Measurements from ENCODE around the gene ASH1L. TPM values are rescaled to one million over a fixed set of nuclear protein-coding genes. Genes with fewer than 3 reads are reported as not detected.
"Not testable (repeated sequence)": the region's sequence is repeated elsewhere in the genome, so short reads cannot be mapped to it uniquely, and the experiment has no call there.

Gene ASH1L, protein sequence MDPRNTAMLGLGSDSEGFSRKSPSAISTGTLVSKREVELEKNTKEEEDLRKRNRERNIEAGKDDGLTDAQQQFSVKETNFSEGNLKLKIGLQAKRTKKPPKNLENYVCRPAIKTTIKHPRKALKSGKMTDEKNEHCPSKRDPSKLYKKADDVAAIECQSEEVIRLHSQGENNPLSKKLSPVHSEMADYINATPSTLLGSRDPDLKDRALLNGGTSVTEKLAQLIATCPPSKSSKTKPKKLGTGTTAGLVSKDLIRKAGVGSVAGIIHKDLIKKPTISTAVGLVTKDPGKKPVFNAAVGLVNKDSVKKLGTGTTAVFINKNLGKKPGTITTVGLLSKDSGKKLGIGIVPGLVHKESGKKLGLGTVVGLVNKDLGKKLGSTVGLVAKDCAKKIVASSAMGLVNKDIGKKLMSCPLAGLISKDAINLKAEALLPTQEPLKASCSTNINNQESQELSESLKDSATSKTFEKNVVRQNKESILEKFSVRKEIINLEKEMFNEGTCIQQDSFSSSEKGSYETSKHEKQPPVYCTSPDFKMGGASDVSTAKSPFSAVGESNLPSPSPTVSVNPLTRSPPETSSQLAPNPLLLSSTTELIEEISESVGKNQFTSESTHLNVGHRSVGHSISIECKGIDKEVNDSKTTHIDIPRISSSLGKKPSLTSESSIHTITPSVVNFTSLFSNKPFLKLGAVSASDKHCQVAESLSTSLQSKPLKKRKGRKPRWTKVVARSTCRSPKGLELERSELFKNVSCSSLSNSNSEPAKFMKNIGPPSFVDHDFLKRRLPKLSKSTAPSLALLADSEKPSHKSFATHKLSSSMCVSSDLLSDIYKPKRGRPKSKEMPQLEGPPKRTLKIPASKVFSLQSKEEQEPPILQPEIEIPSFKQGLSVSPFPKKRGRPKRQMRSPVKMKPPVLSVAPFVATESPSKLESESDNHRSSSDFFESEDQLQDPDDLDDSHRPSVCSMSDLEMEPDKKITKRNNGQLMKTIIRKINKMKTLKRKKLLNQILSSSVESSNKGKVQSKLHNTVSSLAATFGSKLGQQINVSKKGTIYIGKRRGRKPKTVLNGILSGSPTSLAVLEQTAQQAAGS (N-terminal part only)
- total RNA-seq (2014; rRNA removed; shearing (Covaris generic)), result 20.1 and 26.8 TPM in 2 replicates

- DNase-seq (ENCODE audit: low spot score), result peak; percentile 93
Measured at GRCh38 chr1:155562581-155563376, at the start of gene ASH1L. Gene ASH1L (minus strand): TSS chr1:155562803. CDS start chr1:155521519, 41,284 bp downstream.

- not testable (repeated sequence) for DNase-seq (ENCODE audit: low spot score)
Measured at GRCh38 chr1:155610257-155610647, 47.6 kb upstream of the ASH1L start.

- DNase-seq (ENCODE audit: low spot score), result peak; percentile 100
Measured at GRCh38 chr1:155609515-155610256, 47.1 kb upstream of the ASH1L start, which contains the start of gene MSTO1. Gene MSTO1 (plus strand): TSS chr1:155610218. CDS start chr1:155610249, 31 bp downstream.

DNA sequence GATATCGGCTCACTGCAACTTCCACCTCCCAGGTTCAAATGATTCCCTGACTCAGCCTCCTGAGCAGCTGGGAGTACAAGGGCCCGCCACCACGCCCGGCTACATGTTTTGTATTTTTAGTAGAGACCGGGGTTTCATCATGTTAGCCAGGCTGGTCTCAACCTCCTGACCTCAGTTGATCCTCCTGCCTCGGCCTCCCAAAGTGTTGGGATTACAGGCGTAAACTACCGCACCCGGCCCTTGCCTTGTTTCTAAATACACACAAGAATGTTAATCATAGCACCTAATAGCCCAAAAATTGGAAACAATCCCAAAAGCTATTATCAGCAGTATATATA is 46.3 kb upstream of the ASH1L start:
- DNase-seq (ENCODE audit: low spot score), result no peak

- DNase-seq (ENCODE audit: low spot score), result no peak
Measured at GRCh38 chr1:155607708-155608107, 45.1 kb upstream of the ASH1L start.

DNA sequence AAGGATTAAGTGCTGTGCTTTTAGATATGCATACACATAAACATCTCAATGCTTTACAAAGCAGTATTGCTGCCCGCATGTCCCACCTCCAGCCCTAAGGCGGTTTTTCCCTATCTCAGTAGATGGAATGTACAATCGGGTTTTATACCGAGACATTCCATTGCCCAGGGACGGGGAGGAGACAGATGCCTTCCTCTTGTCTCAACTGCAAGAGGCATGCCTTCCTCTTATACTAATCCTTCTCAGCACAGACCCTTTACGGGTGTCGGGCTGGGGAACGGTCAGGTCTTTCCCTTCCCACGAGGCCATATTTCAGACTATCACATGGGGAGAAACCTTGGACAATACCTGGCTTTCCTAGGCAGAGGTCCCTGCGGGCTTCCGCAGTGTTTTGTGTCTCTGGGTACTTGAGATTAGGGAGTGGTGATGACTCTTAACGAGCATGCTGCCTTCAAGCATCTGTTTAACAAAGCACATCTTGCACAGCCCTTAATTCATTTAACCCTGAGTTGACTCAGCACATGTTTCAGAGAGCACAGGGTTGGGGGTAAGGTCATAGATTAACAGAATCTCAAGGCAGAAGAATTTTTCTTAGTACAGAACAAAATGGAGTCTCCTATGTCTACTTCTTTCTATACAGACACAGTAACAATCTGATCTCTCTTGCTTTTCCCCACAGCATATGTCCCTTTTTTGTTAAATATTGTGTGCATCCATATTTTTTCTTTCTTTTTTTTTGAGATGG is 37.4 kb upstream of the ASH1L start:
- not testable (repeated sequence) for DNase-seq (ENCODE audit: low spot score)

DNA sequence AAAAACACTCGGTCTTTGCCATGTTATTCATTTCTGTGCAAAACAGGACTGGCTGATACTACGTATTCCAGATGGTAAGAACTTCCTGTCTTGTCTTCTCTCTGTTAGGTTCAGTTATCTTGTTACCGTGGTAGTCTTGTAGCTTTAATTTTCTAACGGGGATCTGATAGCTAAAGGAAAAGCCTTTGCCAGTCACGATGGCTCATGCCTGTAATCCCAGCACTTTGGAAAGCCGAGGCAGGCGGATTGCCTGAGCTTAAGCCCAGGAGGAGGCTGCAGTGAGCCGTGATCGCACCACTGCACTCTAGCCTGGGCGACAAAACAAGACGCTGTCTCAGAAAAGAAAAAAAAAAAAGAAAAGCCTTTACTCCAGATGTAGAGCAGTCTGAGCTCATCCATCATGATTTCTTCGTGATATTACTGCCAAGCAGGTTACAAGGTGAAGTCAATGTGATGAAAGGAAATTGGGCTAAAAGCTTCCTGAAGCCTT is 36.3 kb upstream of the ASH1L start:
- DNase-seq (ENCODE audit: low spot score), result no peak

- no peak for DNase-seq (ENCODE audit: low spot score)
Measured at GRCh38 chr1:155596864-155597263, 34.3 kb upstream of the ASH1L start.

DNA sequence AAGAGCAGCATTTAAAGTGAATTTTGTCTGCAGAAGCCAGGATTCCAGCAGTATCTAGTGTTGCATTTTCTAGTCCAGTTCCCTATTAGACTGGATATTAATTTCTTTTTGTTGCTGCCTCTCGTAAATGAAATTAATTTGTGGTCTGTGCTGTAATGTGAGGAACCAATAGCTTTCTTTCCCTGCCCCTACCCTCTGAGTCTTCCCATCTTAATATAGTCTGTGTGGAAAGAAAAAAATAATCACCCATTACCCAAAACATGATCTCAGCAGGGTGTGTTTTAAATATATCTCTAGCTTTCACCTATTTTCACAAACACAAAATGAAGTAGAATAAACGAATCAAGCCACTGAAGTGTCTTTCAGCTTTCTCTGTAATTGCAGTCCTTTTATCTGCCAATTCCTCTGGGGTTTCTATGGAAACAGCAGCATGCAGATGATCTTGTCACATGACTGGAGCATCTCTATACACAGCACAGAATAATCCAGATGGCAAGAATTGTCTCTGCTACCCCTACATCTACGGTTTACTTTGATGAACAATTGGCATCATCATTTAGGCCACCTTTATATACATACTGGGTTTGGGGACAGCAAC is 33.4 kb upstream of the ASH1L start:
- DNase-seq (ENCODE audit: low spot score), result not testable (repeated sequence)

- DNase-seq (ENCODE audit: low spot score), result peak; percentile 65
Measured at GRCh38 chr1:155591770-155592169, 29.2 kb upstream of the ASH1L start.

DNA sequence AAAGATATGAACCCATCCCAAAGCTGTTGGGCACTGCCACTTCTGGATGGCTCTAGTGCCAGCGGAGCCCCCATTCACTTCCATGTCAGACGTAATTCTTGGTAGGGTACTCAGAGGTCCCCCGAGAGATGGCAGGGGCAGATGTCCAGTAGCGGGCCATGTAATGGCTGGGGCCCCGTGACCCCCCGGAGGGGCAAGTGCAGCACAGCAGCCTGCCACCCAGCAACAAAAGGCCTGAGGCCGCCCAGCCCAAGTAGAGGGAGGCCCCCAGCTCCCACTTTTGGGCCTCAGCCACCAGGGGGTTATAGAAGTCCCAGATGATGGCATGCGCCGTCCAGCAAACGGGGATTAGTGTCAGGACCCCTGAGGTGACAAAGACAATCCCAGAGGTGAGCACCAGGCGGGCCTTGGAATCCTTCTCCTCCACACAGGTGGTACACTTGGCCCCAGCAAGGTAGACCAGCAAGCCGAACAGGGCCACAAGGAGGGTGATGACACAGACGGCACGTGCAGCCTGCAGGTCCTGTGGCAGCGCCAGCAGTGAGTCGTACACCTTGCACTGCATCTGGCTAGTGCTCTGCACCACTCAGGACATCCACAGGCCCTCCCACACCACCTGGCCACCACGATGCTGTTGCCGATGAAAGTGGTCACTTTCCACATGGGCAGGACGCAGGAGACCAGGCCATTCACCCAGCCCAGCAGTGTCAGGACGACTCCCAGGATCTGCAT is 28.1 kb upstream of the ASH1L start:
- not testable (repeated sequence) for DNase-seq (ENCODE audit: low spot score)

- DNase-seq (ENCODE audit: low spot score), result not testable (repeated sequence)
Measured at GRCh38 chr1:155589282-155589681, 26.7 kb upstream of the ASH1L start.

- not testable (repeated sequence) for DNase-seq (ENCODE audit: low spot score)
Measured at GRCh38 chr1:155583846-155584245, 21.2 kb upstream of the ASH1L start.

- DNase-seq (ENCODE audit: low spot score), result not testable (repeated sequence)
Measured at GRCh38 chr1:155575608-155576007, 13.0 kb upstream of the ASH1L start.

DNA sequence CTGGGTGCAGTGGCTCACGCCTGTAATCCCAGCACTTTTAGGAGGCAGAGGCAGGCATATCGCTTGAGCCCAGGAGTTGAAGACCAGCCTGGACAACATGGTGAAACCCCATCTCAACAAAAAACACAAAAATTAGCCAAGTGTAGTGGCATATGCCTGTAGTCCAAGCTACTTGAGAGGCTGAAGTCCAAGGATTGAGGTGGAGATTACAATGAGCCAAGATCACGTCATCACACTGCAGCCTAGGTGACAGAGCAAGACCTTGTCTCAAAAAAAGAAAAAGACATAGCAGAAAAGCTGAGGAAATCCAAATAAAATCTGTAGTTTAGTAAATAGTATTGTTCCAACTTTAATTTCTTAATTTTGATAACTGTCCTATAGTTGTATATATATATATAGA is 11.5 kb upstream of the ASH1L start:
- DNase-seq (ENCODE audit: low spot score), result no peak

GRCh38 chr1:155570593-155570990 is 8.0 kb upstream of the ASH1L start:
- DNase-seq (ENCODE audit: low spot score), result no peak

- DNase-seq (ENCODE audit: low spot score), result peak; percentile 83
Measured at GRCh38 chr1:155569988-155570592, 7.5 kb upstream of the ASH1L start.

DNA sequence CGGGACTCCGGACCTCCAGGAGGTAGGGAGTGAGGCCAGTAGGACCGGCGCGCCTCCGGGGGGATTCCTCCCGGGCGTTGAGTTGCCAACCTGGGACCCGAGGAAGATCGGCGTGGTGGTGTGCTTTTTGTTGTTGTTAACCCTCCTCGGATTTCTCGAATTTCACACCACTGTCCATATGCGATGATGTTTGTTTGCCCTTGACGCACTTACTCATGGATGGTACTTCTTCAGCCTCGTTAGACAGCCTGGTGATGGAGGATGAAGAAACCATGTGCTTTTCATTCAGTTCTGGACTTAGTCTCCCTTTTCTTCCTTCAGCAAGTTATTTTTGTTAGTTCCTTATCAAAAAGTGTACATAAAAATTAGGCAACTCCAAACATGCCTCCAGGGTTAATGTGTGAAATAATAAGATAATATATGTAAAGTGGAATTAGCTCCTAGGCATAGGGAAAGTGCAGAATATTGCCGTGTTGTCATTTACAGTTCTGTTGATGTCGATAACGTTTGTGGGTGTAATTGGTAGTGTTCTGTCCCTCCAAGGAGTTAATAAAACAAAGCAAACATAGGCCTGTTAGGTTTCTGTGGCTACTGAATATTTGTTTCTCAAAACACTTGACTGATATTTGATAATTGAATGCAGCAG is 897 bp upstream of the ASH1L start:
- DNase-seq (ENCODE audit: low spot score), result not testable (repeated sequence)
